ENCODE measurements around the gene PTPRN2. TPM values are rescaled to one million over a fixed set of nuclear protein-coding genes. Genes with fewer than 3 reads are reported as not detected.

The PTPRN2 gene
- polyA plus RNA-seq, 1 experiment: 0.02 TPM

DNA sequence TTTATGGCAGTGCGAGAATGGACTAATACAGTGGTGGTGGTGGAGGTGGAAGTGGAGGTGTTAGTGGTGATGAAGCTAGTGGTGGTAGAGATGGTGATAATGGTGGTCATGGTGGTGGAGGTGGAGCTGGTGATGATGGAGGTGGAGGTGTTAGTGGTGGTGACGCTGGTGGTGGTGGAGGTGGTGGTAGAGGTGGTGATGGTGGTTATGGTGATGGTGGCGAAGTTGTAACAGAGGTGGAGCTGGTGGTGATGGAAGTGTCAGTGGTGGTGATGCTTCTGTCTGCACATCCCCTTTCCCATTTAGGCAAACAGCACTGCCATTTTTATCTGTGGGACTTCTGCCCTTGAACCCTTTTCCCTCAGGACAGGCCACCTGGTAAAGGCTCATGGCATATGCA is 7.4 kb upstream of the PTPRN2 start:
- H3K9me3 ChIP-seq (ENCODE audit: control insufficient read depth, insufficient read depth, low read length): peaks cover 5% of the 10 kb centered on the region
- peaks cover 3% of the 10 kb centered on the region for H3K27me3 ChIP-seq (ENCODE audit: control insufficient read depth, insufficient read depth, low read length)
- DNase-seq (ENCODE audit: low read depth, low spot score): no peak
- ChIA-PET POLR2A (no interaction called here), CTCF (no interaction called here)
- TF ChIP-seq, protein P1, sequence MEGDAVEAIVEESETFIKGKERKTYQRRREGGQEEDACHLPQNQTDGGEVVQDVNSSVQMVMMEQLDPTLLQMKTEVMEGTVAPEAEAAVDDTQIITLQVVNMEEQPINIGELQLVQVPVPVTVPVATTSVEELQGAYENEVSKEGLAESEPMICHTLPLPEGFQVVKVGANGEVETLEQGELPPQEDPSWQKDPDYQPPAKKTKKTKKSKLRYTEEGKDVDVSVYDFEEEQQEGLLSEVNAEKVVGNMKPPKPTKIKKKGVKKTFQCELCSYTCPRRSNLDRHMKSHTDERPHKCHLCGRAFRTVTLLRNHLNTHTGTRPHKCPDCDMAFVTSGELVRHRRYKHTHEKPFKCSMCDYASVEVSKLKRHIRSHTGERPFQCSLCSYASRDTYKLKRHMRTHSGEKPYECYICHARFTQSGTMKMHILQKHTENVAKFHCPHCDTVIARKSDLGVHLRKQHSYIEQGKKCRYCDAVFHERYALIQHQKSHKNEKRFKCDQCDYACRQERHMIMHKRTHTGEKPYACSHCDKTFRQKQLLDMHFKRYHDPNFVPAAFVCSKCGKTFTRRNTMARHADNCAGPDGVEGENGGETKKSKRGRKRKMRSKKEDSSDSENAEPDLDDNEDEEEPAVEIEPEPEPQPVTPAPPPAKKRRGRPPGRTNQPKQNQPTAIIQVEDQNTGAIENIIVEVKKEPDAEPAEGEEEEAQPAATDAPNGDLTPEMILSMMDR (IDR thresholded peaks at IDR 0.05; ENCODE audit: low read depth, low read length): no peak
- H3K27ac ChIP-seq (ENCODE audit: low read depth, low read length): no peak overlapping the region
- H3K4me3 ChIP-seq (ENCODE audit: low read depth, low read length): no peak overlapping the region

DNA sequence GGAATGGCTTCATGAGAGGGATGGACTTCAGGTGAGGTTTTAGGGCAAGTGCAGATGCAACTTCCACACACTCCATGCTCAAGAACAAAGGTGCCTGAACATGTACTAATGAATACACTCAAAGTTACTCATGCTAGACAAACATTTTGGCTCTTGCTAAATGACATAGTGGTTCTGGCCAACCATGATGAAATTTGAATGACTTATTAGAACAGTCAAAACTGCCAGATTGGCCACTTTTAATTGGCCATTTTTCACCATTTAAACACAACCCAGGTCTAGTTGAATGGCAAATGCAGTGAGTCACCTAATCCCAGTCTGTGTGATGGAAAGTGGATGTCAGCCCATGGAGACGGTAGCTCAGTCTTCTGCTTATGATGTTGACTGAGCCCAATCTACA is 4.9 kb upstream of the PTPRN2 start:
- Histone ChIP-seq H3K9me3 (ENCODE audit: control insufficient read depth, insufficient read depth, low read length) (peaks cover 5% of the 10 kb centered on the region), H3K27me3 (ENCODE audit: control insufficient read depth, insufficient read depth, low read length) (peaks cover 13% of the 10 kb centered on the region), H3K4me3 (ENCODE audit: low read depth, low read length) (no peak overlapping the region), H3K27ac (ENCODE audit: low read depth, low read length) (no peak overlapping the region)
- DNase-seq (ENCODE audit: low read depth, low spot score): no peak
- ChIA-PET CTCF (no interaction called here), POLR2A (no interaction called here)
- TF ChIP-seq, protein P1 (IDR thresholded peaks at IDR 0.05; ENCODE audit: low read depth, low read length): no peak

DNA sequence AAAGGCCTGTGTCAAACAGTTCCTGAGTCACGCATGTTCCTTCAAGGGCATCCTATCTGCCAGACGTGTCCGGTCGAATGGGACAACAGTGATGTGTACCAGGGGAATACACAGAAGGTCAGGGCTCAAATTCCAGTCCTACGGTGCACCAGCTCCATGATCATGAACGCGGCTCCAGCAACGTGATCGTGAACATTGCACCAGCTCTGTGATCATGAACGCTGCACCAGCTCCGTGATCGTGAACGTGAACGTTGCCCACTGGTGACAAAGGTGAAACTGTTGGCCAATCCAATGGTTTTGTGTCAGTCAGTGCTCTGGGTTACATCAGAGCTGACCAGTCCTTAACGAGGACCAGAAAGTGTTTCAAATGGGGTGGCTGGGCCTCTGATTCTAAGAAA is 4.3 kb upstream of the PTPRN2 start:
- no peak overlapping the region for H3K4me3 ChIP-seq (ENCODE audit: low read depth, low read length)
- no peak overlapping the region for H3K27ac ChIP-seq (ENCODE audit: low read depth, low read length)
- peaks cover 13% of the 10 kb centered on the region for H3K27me3 ChIP-seq (ENCODE audit: control insufficient read depth, insufficient read depth, low read length)
- TF ChIP-seq, protein P1 (IDR thresholded peaks at IDR 0.05; ENCODE audit: low read depth, low read length): no peak
- ChIA-PET POLR2A (no interaction called here), CTCF (no interaction called here)
- DNase-seq (ENCODE audit: low read depth, low spot score): no peak
- H3K9me3 ChIP-seq (ENCODE audit: control insufficient read depth, insufficient read depth, low read length): peaks cover 5% of the 10 kb centered on the region

DNA sequence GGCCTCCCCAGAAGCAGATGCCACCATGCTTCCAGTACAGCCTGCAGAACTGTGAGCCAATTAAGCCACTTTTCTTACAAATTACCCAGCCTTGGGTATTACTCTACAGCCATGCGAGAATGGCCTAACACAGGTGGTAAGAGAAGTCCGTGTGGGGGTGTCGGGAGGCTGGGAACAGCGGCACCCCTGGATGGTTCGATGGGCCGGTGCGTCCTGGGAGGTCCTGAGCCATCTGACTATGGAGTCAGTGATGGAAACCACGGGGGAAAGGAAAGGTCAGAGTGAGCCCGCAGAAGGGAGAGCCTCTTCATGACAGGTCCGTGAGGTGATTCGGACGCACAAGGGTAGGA is 2.5 kb upstream of the PTPRN2 start:
- CTCF ChIA-PET: no interaction called here
- no peak overlapping the region for H3K27ac ChIP-seq (ENCODE audit: low read depth, low read length)
- POLR2A ChIA-PET: no interaction called here
- DNase-seq (ENCODE audit: low read depth, low spot score): no peak
- H3K27me3 ChIP-seq (ENCODE audit: control insufficient read depth, insufficient read depth, low read length): peaks cover 26% of the 10 kb centered on the region
- TF ChIP-seq, protein P1 (IDR thresholded peaks at IDR 0.05; ENCODE audit: low read depth, low read length): no peak
- peaks cover 7% of the 10 kb centered on the region for H3K9me3 ChIP-seq (ENCODE audit: control insufficient read depth, insufficient read depth, low read length)
- H3K4me3 ChIP-seq (ENCODE audit: low read depth, low read length): no peak overlapping the region

DNA sequence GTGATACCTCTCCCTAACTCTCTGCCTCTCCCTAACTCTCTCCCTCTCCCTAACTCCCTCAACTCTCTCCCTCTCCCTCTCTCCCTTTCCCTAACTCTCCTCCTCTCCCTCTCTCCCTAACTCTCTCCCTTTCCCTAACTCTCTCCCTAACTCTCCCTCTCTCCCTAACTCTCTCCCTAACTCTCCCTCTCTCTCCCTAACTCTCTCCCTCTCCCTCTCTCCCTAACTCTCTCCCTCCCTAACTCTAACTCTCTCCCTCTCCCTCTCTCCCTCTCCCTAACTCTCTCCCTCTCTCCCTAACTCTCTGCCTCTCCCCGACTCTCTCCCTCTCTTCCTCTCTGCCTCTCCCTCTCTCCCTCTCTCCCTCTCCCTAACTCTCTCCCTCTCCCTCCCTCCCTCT is 2.0 kb upstream of the PTPRN2 start:
- TF ChIP-seq, protein P1 (IDR thresholded peaks at IDR 0.05; ENCODE audit: low read depth, low read length): no peak
- CTCF ChIA-PET: no interaction called here
- POLR2A ChIA-PET: no interaction called here
- Histone ChIP-seq H3K9me3 (ENCODE audit: control insufficient read depth, insufficient read depth, low read length) (peaks cover 5% of the 10 kb centered on the region; the same call in 1 of the 2 replicates), H3K4me3 (ENCODE audit: low read depth, low read length) (no peak overlapping the region), H3K27ac (ENCODE audit: low read depth, low read length) (no peak overlapping the region), H3K27me3 (ENCODE audit: control insufficient read depth, insufficient read depth, low read length) (peaks cover 29% of the 10 kb centered on the region)
- no peak for DNase-seq (ENCODE audit: low read depth, low spot score)
